Renal cortex interstitium (tissue), 11 donors: ENCODE data around the gene PARS2. TPM values are rescaled to one million over a fixed set of nuclear protein-coding genes. Genes with fewer than 3 reads are reported as not detected.

Source experiments
- DNase-seq, 11 donors: peaks; one replicate each; pipeline ENCODE4 v3.0.0-alpha.2; 2013; ENCODE audit warnings: low read depth in 9 of 11, low spot score in 4 of 11; ENCODE audit errors: extremely low read depth in 1 of 11
- polyA plus RNA-seq, 3 donors: library from polyadenylated mRNA; unstranded; fragments of 120-200 nt; gene quantifications; one replicate each; pipeline ENCODE4 v1.2.1, GENCODE V29; 2013; ENCODE audit not compliant: insufficient read length in 3 of 3

The PARS2 gene
- polyA plus RNA-seq, 3 donors, result 9.0 to 11.4 (median 9.5) TPM

GRCh38 chr1:54710841-54711240 lies 53.5 kb downstream of the PARS2 start:
- no peak for DNase-seq

GRCh38 chr1:54710434-54710833 lies 53.9 kb downstream of the PARS2 start:
- no peak for DNase-seq

GRCh38 chr1:54709547-54710292 lies 54.6 kb downstream of the PARS2 start:
- DNase-seq, result no peak

GRCh38 chr1:54708385-54708784 lies 55.9 kb downstream of the PARS2 start:
- DNase-seq, result no peak

Other genes with a start within 250 kb of the PARS2 start
- 10 to 100 TPM; 11.5 to 17.2 (median 12.8) TPM for gene ACOT11, start 216.3 kb downstream of the PARS2 start, polyA plus RNA-seq
- gene FAM151A, start 141.0 kb downstream of the PARS2 start, polyA plus RNA-seq, result 10 to 100 TPM; 23.1 to 38.1 (median 32.5) TPM
- 10 to 100 TPM in 1 of 3 donors, 1 to 10 TPM in 2; 2.4 to 15.3 (median 7.5) TPM for gene MROH7, start 122.7 kb downstream of the PARS2 start, polyA plus RNA-seq
- gene TTC4, start 48.7 kb downstream of the PARS2 start, polyA plus RNA-seq, result 10 to 100 TPM; 31.8 to 34.1 (median 32.8) TPM
- gene TTC22, start 36.8 kb upstream of the PARS2 start, polyA plus RNA-seq, result 1 to 10 TPM; 5.6 to 9.2 (median 6.3) TPM
- 10 to 100 TPM; 76.1 to 82.0 (median 76.7) TPM for gene DHCR24, start 122.7 kb upstream of the PARS2 start, polyA plus RNA-seq
- gene TMEM61, start 216.1 kb upstream of the PARS2 start, polyA plus RNA-seq, result 1 to 10 TPM in 1 of 3 donors, under 1 TPM in 2; 0.65 to 1.9 (median 0.68) TPM
- gene BSND, start 234.4 kb upstream of the PARS2 start, polyA plus RNA-seq, result 1 to 10 TPM; 3.3 to 4.2 (median 3.6) TPM